Activated naive CD8-positive, alpha-beta T cell treated with anti-CD3 and anti-CD28 coated beads, Interleukin-2, amount 50 U/mL, for 16 hours (primary cell): ENCODE results near the gene TMEM200C.
"Not testable (repeated sequence)": the region's sequence is repeated elsewhere in the genome, so short reads cannot be mapped to it uniquely, and the experiment has no call there.

ENCODE experiments used
- DNase-seq: peaks from one replicate; pipeline ENCODE4 v3.0.0-alpha.2; 2020; ENCODE audit warnings: low read depth, low spot score

Gene TMEM200C

DNA sequence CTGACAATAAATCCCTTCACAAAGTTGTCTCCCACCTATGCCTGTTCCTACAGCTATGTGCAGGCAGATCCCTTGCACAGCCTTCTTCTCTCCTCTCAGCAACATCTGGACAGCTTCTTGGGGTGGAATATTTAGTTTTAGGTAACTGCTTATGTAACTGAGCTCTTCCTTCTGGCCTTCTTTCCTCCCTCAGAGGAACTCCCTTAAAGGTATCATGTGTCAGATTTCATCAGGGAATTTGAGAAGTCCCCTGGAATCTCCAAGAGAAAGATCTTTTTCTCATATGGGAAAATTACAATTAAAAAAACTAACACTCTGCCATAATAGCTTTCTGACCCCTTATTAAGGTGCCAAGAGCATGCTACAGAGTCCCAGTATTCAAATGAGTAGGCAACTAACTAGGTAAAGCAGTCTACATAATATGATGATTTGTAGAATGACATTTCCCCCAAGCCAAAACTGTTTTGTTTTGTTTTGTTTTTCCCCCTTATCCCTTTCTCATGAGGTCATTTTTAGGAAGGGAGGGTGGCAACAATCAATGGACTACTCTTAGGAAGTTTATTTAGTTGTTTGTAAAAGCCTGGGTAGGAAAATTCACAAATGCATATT lies 2.4 kb downstream of the TMEM200C start:
- no peak for DNase-seq

DNA sequence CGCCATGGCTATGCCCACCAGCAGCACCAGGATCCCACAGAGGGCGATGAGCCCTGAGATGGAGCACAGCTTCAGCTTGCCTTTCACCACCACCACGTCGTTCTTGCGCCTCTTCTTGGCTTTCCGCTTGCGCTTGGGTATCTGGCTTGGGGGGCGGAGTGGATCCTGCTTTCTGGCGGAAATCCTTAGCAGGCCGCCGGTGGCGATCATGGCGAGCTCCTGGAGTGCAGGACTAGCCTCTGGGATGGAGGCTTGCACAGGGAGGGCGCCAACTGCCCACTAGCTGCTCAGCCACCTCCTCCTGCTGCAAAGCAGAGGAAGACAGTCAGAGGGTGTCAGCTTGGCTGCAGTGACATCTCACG lies 3.5 kb downstream of the TMEM200C start:
- DNase-seq, result no peak

DNA sequence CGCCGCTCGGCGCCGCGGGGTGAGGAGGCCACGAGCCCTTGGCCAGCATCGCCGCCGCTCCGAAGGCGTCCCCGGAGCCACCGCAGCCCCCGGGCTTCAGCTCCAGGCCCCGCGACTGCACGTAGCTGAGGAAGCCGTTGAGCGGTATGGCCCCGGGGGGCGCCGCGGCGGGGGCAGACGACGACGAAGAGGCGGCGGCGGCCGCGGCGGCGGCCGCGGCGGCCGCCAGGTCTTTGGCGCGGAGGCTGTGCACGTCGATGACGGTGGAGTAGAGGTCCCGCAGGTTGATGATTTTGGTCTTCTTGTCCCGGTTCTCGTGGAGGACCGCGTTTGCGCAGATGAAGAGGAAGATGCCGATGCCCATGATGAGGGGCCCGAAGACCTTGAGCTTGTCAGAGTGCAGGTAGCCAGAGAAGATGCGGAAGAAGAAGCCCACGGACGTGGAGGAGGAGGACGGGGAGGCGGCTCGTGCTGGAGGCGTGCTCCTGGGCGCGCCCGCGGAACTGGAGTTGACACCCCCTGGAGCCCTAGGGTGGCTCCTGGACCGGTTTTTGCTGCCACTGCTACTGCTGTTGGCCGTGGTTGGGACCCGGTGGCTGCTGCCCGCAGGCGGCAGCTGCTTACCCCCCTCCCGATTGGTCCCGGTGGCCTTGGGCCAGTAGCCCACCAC lies 4.0 kb downstream of the TMEM200C start:
- no peak for DNase-seq

DNA sequence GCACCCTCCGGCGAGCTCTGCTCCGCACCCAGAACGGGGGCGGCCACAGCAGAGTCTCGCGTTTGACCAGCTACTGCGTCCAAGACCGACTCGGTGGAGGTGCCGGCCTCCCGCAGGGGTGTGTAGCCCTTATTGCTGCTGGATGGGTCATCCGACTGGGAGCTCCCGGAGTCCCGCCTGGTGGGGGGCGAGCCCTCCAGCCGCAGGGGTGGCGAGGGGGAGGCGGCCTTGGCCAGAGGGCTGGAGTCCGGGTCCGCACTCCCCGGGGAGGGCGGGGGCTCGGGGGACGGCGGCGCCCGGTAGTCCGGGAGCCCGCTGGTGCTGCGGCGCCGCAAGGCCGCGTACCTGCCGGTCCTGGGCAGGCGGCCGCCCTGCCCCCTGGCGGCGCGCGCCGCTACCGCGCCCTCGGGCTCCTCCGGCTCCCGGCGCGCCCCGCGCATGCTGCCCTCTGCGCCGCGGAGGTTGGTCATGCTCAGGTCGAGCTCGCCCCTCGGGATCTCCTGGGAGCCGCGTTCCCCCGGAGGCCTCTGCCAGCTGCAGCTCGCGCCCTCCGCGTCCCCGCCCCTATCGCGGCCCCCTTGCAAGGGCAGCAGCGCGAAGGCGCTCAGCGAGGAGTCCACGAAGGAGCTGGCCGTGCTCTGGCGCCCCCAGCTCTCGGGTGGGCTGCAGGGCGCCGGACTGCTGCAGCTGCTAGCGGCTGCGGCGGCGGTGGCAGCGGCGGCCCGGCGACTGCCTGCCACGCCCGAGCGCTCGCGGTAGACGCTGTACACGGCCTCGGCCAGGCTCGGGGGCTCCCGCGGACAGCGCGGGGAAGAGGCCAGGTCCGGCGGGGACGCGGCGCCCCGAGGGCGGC lies 4.8 kb downstream of the TMEM200C start:
- DNase-seq, result no peak

DNA sequence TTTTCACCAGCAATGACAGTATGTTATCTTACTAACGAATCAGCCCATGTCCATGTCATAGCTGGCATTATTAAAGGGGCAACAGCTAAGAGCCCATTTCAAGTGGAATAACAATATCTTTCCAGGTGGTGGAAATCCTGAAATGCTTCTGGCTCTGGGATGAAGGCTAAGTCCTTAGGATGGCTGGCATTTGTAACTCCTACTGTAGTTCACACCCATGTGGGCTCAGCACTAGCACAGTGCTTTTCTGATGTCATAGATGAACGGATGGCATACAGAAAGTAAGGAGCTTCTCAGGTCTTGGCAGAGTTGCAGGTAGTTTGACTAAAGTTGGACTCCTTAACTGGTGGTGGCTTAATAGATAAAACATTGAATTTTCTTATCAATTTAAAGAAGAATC lies 10.0 kb downstream of the TMEM200C start:
- DNase-seq, result no peak

DNA sequence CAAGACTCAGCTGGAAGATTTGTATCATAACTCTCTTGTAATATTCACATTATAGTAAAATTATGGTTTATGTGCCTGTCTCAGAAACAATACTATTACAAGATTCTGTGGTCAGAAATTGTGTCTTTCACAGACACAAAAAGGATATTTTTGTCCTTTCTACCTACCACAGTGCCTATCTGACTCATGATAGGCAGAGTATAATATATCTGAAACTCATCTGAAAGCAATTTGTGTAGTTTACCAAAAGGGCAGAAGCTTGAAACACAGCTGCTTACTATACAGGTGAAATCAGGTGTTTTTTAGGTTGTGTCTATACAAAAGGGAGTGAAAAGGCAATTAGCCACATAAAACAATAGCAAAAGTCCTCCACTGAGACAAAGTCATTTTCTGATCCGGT lies 10.9 kb downstream of the TMEM200C start:
- DNase-seq, result no peak

DNA sequence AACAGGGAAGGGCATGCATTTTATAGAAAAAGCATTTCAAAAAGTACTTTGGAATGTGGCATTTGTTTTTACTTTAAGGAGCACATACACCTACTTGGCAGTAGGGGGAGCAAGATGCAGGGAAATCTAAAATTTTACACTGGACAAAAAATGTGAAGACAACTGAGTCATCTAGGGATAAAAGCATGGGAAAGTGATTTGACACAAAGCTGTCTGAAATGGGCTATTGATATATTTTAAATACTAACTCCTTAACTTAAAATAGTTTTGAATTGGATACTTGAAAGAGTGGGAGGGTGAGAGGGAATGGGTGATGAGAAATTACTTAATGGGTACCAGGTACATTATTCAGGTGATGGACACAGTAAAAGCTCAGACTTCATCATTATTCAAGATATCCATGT lies 15.8 kb downstream of the TMEM200C start:
- DNase-seq, result no peak

DNA sequence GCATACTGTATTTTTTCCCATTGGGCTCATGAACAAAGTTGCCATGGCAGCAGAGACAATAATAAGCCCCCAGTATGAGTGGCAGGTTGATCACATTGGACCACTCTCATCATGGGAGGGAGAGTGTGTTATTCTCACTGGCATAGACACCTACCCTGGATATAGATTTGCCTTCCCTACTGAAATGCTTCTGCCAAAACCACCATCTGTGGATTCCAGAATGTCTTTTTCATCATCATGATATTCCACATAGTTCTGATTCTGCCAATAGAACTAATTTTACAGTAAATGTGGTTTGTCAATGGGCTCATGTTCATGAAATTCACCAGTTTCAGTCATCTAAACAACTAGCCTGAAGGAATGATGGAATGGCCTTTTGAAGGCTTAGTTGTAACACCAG lies 18.4 kb downstream of the TMEM200C start:
- DNase-seq, result no peak

DNA sequence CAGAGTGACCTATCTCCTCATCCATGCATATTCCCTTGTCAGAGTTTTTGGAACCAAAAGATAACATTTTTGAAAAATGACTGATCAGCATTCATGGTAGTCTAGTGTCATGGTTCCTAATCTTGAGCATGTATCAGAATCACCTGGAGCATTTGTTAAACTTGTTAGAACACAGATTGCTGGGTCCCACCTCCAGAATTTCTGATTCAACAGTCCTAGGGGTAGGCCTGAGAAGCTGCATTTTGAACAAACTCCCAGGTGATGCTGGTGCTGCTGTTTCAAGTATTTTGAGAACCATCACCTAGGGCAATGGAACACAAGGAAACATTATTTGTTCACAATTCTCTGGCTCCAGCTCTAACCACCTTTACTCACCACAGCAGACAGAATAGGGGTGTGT lies 21.0 kb downstream of the TMEM200C start:
- DNase-seq, result no peak

DNA sequence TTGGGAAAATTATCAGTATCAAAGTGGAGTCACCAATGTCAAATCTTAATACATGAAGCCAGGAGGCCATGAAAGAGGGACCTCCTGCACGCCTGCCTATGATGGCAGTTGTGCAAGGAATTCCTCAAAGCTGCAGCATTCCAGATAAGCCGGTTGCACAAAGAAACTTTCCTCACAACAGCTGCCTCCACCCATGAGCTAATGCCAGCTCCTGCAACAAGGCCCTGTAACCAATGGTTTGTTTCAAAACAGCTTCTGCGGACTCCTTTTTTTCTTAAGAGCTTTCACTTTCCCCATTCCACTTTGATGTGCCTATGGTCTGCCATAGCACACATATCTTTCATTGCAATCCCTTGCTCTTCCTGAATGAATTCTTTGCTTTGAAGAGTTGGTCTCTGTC lies 22.4 kb downstream of the TMEM200C start:
- no peak for DNase-seq

DNA sequence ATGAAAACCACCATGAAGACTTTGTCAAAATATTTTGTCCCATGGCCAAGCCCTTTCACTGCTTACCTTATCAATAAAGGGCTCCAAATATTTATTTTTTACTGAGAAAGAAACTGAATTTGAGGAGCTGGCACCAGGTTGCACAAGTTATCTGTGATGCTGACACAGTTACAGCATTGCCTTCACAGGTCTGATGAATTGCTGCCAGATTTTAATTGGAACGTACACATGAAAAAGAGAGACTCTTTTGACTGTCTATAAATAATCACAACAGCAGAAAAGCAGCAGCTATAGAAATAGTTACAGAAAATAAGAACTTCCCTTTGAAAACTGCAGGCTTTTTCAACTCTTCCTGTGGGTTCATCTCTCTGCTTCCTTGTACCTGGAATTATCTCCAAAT lies 23.9 kb downstream of the TMEM200C start:
- no peak for DNase-seq

DNA sequence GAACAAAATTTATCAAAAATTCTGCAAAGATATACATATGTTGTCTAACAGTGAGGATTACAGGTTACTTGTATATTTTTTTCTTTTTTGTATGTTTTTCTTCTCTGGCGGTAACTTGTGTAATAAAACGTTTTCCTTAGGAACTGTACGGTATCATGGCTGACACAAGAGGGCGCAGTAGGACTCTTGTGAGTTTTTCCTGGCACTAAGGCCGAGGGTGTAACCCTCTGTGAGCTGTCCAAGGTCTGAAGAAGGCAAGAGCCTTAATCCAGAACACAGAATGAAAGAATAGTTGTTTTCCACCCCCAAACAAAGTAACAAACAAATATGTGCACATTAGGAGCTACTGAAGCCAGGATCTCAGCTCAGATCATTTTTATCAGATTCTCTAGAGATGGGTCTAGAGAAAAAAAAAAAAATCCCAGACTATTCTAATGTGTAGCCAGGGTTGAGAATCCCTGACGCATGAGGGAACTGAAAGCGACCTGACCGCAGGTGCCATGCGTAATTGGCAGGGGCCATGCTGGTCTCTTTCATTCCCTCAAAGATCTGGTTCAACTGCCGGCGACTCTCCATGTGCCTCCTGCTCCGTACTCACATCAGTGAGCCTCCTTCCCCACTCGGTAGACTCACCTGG lies 27.0 kb downstream of the TMEM200C start:
- DNase-seq, result no peak

DNA sequence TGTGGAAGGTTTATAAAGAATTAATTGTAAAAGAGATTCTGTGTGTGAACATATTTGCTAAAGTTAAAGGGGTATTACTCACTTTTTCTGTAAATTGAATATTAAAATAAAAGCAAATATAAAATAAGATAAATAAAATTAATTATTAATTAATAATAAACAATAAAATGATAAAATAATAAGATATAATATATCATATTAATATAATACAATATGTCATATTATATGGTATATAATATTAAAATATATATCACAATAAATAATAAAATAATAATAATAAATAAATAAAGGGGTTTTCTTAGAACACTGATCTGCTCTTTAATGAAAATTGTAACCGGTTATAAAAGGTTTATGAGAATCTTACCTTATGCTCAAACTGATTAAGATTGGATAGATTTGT lies 29.8 kb downstream of the TMEM200C start:
- no peak for DNase-seq

DNA sequence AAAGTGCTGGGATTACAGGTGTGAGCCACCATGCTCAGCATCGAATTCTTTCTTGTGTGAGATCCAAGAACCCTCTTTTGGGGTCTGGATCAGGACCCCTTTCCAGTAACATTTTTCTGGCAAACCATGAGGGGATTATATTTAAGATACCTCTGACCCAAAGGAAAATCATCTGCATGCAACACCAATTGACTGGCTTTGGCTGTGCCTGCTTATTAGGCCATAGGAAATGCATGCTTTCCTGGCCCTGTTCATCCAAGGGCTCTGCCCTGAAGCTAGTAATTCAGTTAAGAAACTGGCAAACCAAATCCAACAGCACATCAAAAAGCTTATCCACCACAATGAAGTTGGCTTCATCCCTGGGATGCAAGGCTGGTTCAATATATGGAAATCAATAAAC lies 33.2 kb downstream of the TMEM200C start:
- not testable (repeated sequence) for DNase-seq

DNA sequence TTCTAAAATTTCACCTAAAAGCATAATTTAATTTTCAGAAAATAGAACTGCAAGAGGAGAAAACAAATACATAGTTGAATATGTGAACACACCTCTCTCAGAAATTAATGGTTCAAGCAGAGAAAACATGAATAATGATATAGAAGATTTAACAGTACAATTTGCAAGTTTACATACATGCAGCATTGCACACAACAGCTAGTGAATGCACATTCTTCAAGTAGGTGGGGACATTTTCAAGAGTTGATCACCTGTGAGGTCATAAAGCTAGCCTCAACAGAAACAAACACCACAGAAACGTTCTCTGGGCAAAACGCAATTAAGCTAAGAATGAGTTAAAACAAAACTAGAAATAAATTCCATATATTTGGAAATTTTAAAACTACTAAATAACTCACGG lies 38.1 kb downstream of the TMEM200C start:
- no peak for DNase-seq

DNA sequence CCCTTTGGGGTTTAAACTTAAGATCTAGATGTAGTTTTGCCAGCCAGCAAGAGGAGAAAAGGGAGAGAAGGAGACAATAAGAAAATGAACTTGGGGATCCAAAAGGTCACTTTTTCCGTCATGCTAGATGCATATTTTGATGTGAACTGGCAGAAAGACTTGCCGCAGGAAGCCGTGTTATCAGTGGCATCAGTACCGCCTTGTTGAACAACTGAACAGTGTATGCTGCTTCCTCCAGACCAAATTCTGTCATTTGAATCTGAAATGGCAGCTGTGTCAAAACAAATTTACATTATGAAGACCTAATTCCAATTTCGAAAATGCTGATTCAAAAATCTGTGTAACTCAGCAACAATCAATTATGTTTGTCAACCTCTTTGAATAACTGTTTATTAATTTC lies 42.1 kb downstream of the TMEM200C start:
- DNase-seq, result no peak

DNA sequence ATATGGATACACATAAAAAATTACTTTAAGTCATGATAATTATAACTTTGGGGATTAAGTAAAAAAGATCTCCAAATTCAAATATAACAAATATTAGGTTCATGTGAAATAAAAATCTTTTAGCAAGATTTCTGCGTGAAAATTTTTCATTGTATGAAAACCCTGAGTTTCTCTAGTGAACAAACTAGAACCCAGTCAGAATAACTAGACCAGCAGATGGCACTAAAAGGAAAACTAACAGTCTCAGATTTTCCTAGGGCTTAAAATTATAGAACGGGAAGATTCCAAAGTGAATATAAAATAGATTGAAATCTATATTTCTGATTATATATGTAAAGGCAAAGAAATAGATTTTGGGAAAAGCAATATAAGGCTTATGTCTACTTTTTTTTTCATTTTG lies 43.3 kb downstream of the TMEM200C start:
- no peak for DNase-seq

DNA sequence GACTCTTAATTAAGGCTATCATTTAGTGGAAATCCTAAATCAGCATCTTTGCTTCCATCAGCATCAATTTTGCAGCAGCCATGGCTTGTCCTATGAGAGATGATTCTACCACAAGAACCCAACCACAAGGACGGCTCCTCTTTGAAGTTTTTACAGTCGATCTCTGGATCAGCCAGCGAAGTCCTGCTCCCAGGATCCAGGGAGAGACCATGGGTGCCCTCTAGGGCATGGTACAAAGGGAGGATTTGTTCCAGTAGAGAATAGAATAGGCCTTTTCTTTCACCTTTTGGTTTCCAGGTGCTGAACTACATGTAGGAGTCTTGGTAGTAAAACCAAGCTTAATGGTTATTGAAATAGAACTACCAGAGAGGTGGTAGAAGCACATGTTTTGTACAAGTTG lies 52.7 kb downstream of the TMEM200C start:
- no peak for DNase-seq

DNA sequence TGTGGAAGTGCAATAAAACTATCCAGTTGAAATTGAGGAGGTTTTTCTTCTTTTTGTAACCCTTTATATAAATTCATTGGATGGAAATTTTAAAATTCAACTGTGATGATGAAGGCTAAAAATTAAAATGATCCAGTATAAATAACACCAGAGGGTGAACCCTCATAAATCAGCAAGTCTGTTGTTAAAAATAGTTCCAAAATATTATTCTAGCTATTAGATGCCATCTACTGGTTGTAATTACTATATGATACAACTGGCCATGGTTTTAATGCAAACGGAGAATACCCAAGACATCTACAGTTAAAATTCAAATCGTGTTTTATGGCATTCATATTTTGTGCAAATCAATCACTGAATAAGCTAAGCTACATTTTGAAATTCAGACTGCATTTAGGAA lies 53.8 kb downstream of the TMEM200C start:
- no peak for DNase-seq

DNA sequence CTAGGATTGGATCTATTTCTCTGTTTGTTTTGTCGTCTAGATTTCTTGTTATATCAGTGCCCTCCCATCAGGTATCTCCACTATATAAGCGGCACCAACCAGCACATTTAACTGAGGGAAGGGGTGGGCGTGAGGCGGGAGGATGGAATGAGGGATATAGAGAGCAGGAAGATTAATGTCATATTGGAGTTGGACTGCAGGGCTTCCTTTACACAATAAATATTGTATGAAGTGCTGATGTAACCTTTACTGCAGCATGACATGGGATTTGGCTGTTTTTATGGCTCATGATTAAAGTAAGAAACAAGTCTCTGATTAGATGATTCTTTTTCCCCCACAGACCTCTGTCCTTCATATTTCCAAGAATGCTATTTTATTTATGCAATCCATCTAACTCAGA lies 54.8 kb downstream of the TMEM200C start:
- DNase-seq, result no peak

DNA sequence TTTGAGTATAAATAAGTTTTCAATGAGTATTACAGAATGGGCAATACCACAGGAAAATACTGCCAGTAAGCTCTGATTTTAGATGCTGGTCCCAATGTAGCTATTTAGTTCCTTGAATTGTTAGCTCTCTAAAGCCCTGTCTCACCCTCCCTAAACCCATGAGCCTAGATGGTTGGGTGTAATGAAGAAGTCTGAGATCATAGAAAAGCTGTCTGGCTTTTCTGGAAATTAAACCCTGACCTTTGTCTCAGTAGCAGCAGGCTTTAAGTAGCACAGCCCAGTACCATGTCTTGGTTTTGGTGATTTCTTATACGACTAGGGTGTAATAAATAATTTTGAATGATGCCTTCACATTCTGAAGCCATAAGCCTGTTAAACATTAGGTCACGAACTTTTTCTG lies 55.3 kb downstream of the TMEM200C start:
- DNase-seq, result no peak

DNA sequence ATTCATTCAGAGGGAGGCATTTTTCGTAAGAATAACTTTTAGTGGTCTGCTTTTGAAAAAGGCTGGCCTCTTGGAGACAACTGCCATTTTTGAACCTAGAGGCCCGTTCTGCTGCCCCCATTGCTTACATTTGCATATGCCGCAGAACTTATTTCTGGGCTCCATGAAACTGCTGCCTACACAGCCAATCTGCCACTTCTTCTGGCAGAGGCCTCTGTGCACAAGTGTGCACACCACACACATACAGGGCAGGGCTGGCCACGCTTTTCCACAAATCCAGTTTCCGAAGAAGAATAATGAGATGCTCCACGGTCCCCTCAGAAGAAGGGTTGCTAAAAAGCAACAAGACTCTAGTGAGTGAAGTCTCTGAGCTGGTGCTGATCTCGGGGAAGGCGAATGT lies 56.2 kb downstream of the TMEM200C start:
- DNase-seq, result no peak
